HEK293 (cell line): ENCODE data around the gene NAPSA.

ENCODE experiments used
- CTCF ChIA-PET: fragments of 350-600 bp; formaldehyde crosslinking; extraction: SDS; loops from one replicate; lab custom pipeline; 2021; ENCODE audit warnings: antibody characterized with exemption; lab: Yijun Ruan, JAX
- POLR2A ChIA-PET: fragments of 300-600 bp; formaldehyde crosslinking; extraction: SDS; loops from one replicate; lab custom pipeline; 2020; ENCODE audit warnings: antibody characterized with exemption, inconsistent platforms; lab: Yijun Ruan, JAX
- H3K27ac ChIP-seq: fragments of 200-500 bp; sonication (Bioruptor generic); 2 replicates; pipeline ENCODE4 v1.5.1; 2014; ENCODE audit warnings: low read depth, low read length, control low read depth, inconsistent platforms; ENCODE audit errors: extremely low read depth
- H3K36me3 ChIP-seq, 2 experiments: fragments of 200-500 bp in 1 of 2; sonication (Bioruptor generic) in 1 of 2; 1 replicate in 1 of 2; 2 replicates in 1 of 2; pipeline ENCODE4 v1.5.1; 2014 to 2017; ENCODE audit warnings: inconsistent platforms in 2 of 2, low read length in 2 of 2; ENCODE audit not compliant: control insufficient read depth in 2 of 2, insufficient read depth in 1 of 2
- H3K4me1 ChIP-seq: fragments of 200-500 bp; sonication (Bioruptor generic); 2 replicates; pipeline ENCODE4 v1.5.1; 2014; ENCODE audit warnings: mild to moderate bottlenecking, low read length, inconsistent platforms; ENCODE audit not compliant: control insufficient read depth, insufficient read depth
- H3K4me3 ChIP-seq: 2 replicates; pipeline ENCODE4 v1.5.1; 2011; ENCODE audit warnings: low read depth, mild to moderate bottlenecking, control low read depth, low read length, moderate library complexity
- H3K9me3 ChIP-seq: fragments of 200-500 bp; sonication (Bioruptor generic); 2 replicates; pipeline ENCODE4 v1.5.1; 2014; ENCODE audit warnings: low read depth, low read length, inconsistent platforms; ENCODE audit not compliant: control insufficient read depth, insufficient read depth
- BCL11B ChIP-seq: fragments of 450-650 bp; formaldehyde crosslinking; IDR thresholded peaks from 2 replicates; pipeline ENCODE4 v1.5.1; 2016; ENCODE audit warnings: low read depth, missing biosample characterization, missing genetic modification characterization
- EGR2 ChIP-seq: fragments of 450-650 bp; formaldehyde crosslinking; IDR thresholded peaks from 2 replicates; pipeline ENCODE4 v1.5.1; 2016; ENCODE audit warnings: low read depth, missing biosample characterization, missing genetic modification characterization
- GLI4 ChIP-seq: fragments of 450-650 bp; formaldehyde crosslinking; IDR thresholded peaks from 2 replicates; pipeline ENCODE4 v1.5.1; 2016; ENCODE audit warnings: missing biosample characterization, missing genetic modification characterization
- KLF16 ChIP-seq: fragments of 450-650 bp; formaldehyde crosslinking; IDR thresholded peaks from 2 replicates; pipeline ENCODE4 v1.5.1; 2017; ENCODE audit warnings: missing biosample characterization, missing genetic modification characterization
- PATZ1 ChIP-seq: fragments of 450-650 bp; formaldehyde crosslinking; IDR thresholded peaks from 2 replicates; pipeline ENCODE4 v1.5.1; 2016; ENCODE audit warnings: missing biosample characterization, missing genetic modification characterization
- PRDM2 ChIP-seq: fragments of 450-650 bp; formaldehyde crosslinking; IDR thresholded peaks from 2 replicates; pipeline ENCODE4 v1.5.1; 2016; ENCODE audit warnings: missing biosample characterization, missing genetic modification characterization, borderline replicate concordance
- REST ChIP-seq: fragments of 450-650 bp; formaldehyde crosslinking; IDR thresholded peaks from 2 replicates; pipeline ENCODE4 v1.5.1; 2016; ENCODE audit warnings: missing biosample characterization, missing genetic modification characterization
- SP3 ChIP-seq: fragments of 450-650 bp; formaldehyde crosslinking; IDR thresholded peaks from 2 replicates; pipeline ENCODE4 v1.5.1; 2016; ENCODE audit warnings: missing biosample characterization, missing genetic modification characterization
- YY1 ChIP-seq: fragments of 450-650 bp; formaldehyde crosslinking; IDR thresholded peaks from 2 replicates; pipeline ENCODE4 v1.5.1; 2018; ENCODE audit warnings: missing biosample characterization, missing genetic modification characterization
- ZBTB20 ChIP-seq: fragments of 450-650 bp; formaldehyde crosslinking; IDR thresholded peaks from 2 replicates; pipeline ENCODE4 v1.5.1; 2016; ENCODE audit warnings: missing biosample characterization, missing genetic modification characterization
- ZFP37 ChIP-seq: fragments of 450-650 bp; formaldehyde crosslinking; IDR thresholded peaks from 2 replicates; pipeline ENCODE4 v1.5.1; 2016; ENCODE audit warnings: missing biosample characterization, missing genetic modification characterization
- ZFP69B ChIP-seq: fragments of 450-650 bp; formaldehyde crosslinking; IDR thresholded peaks from 2 replicates; pipeline ENCODE4 v1.5.1; 2016; ENCODE audit warnings: missing biosample characterization, missing genetic modification characterization
- ZNF211 ChIP-seq: fragments of 450-650 bp; formaldehyde crosslinking; IDR thresholded peaks from 2 replicates; pipeline ENCODE4 v1.5.1; 2016; ENCODE audit warnings: low read depth, missing biosample characterization, missing genetic modification characterization
- ZNF416 ChIP-seq: fragments of 450-650 bp; formaldehyde crosslinking; IDR thresholded peaks from 2 replicates; pipeline ENCODE4 v1.5.1; 2016; ENCODE audit warnings: missing biosample characterization, missing genetic modification characterization
- ZNF433 ChIP-seq: fragments of 450-650 bp; formaldehyde crosslinking; IDR thresholded peaks from 2 replicates; pipeline ENCODE4 v1.5.1; 2016; ENCODE audit warnings: missing biosample characterization, missing genetic modification characterization, low read depth
- ZNF510 ChIP-seq: fragments of 450-650 bp; formaldehyde crosslinking; IDR thresholded peaks from 2 replicates; pipeline ENCODE4 v1.5.1; 2018; ENCODE audit warnings: mild to moderate bottlenecking, missing genetic modification characterization, missing biosample characterization; ENCODE audit not compliant: insufficient replicate concordance
- ZNF544 ChIP-seq: fragments of 450-650 bp; formaldehyde crosslinking; IDR thresholded peaks from 2 replicates; pipeline ENCODE4 v1.5.0; 2017; ENCODE audit warnings: missing biosample characterization, missing genetic modification characterization
- ZNF555 ChIP-seq: fragments of 450-650 bp; formaldehyde crosslinking; conservative IDR thresholded peaks from 2 replicates; pipeline ENCODE4 v1.5.1; 2017; ENCODE audit warnings: missing biosample characterization, mild to moderate bottlenecking, missing genetic modification characterization, inconsistent platforms
- ZNF560 ChIP-seq: fragments of 450-650 bp; formaldehyde crosslinking; IDR thresholded peaks from 2 replicates; pipeline ENCODE4 v1.5.1; 2017; ENCODE audit warnings: missing biosample characterization, missing genetic modification characterization, borderline replicate concordance
- ZNF571 ChIP-seq: fragments of 450-650 bp; formaldehyde crosslinking; IDR thresholded peaks from 2 replicates; pipeline ENCODE4 v1.5.0; 2017; ENCODE audit warnings: missing biosample characterization, missing genetic modification characterization
- ZNF600 ChIP-seq: fragments of 450-650 bp; formaldehyde crosslinking; IDR thresholded peaks from 2 replicates; pipeline ENCODE4 v1.5.1; 2016; ENCODE audit warnings: missing biosample characterization, missing genetic modification characterization
- ZSCAN4 ChIP-seq: fragments of 450-650 bp; formaldehyde crosslinking; IDR thresholded peaks from 2 replicates; pipeline ENCODE4 v1.5.1; 2017; ENCODE audit warnings: missing biosample characterization, missing genetic modification characterization

NAPSA gene

GRCh38 chr19:50384685-50385535 is 19.5 kb upstream of the NAPSA start (continued):
- TF ChIP-seq PRDM2 (no peak), KLF16 (tag by site-specific recombination) (no peak), EGR2 (peak; percentile 96), ZBTB20 (tag by site-specific recombination) (0 out of 2 replicates have a peak, but pooled peaks have one; percentile 21), ZNF571 (tag by site-specific recombination) (no peak), GLI4 (no peak), ZNF560 (tag by site-specific recombination) (no peak), REST (no peak), PATZ1 (tag by site-specific recombination) (no peak), ZNF555 (tag by site-specific recombination) (no peak)
- TF ChIP-seq, all 188 proteins: peak for 12

GRCh38 chr19:50383852-50384684 is 18.6 kb upstream of the NAPSA start, which contains the start of gene POLD1:
TSS of gene POLD1 (plus strand) at chr19:50384347. CDS start at chr19:50398852, 14,505 bp downstream.
- H3K36me3 ChIP-seq, result peaks cover 31 to 66% of the 10 kb centered on the region in 2 experiments
- H3K4me1 ChIP-seq, result 0 out of 2 replicates have a peak, but pooled peaks cover 2% of the 10 kb centered on the region
- peak within 1 kb of the TSS; percentile 61 for H3K27ac ChIP-seq
- CTCF ChIA-PET, result interaction anchor here (0.7 to 1.4 kb wide), 7 partner anchors 9 to 1394 kb away, joined by 3 to 7 read pairs (median 5); no protein-coding TSS in a partner anchor
- no peaks in the 10 kb centered on the region for H3K9me3 ChIP-seq
- POLR2A ChIA-PET, result interaction anchor here (0.5 to 2.2 kb wide), 27 partner anchors 8 to 1649 kb away, joined by 3 to 22 read pairs (median 3); partner anchors contain the start of genes KCNC3, MYH14 and NR1H2
- peak within 1 kb of the TSS; percentile 85 for H3K4me3 ChIP-seq
- TF ChIP-seq ZSCAN4 (no peak), ZNF211 (no peak), SP3 (tag by site-specific recombination) (peak; percentile 97), ZNF433 (tag by site-specific recombination) (no peak), ZFP69B (tag by site-specific recombination) (peak; percentile 51; the same call in 1 of the 2 replicates), YY1 (tag by site-specific recombination) (no peak), ZNF416 (no peak), ZNF600 (tag by site-specific recombination) (0 out of 2 replicates have a peak, but pooled peaks have one; percentile 49), ZNF510 (tag by site-specific recombination) (no peak), ZFP37 (tag by site-specific recombination) (peak; percentile 55), BCL11B (tag by site-specific recombination) (peak; percentile 89), ZNF544 (tag by site-specific recombination) (no peak)
